Keratinocyte (primary cell): ENCODE data around the gene ATP13A3.
"Not testable (repeated sequence)": the region's sequence is repeated elsewhere in the genome, so short reads cannot be mapped to it uniquely, and the experiment has no call there.

ENCODE experiments used
- CTCF ChIP-seq, 3 experiments: IDR thresholded peaks in 1 of 3; conservative IDR thresholded peaks in 1 of 3; optimal IDR thresholded peaks in 1 of 3; 2 replicates in 2 of 3; 3 replicates in 1 of 3; pipeline versions ENCODE3 to v1.5.1; 2011; ENCODE audit warnings: low read length in 3 of 3, mild to moderate bottlenecking in 3 of 3, moderate library complexity in 2 of 3, control low read depth in 1 of 3, inconsistent platforms in 1 of 3; ENCODE audit not compliant: insufficient read depth in 2 of 3; ENCODE audit errors: extremely low read depth in 1 of 3
- EZH2 ChIP-seq: IDR thresholded peaks from one replicate; pipeline ENCODE4 v1.6.1; 2012; ENCODE audit warnings: inconsistent platforms, mild to moderate bottlenecking, low read length, moderate library complexity

DNA sequence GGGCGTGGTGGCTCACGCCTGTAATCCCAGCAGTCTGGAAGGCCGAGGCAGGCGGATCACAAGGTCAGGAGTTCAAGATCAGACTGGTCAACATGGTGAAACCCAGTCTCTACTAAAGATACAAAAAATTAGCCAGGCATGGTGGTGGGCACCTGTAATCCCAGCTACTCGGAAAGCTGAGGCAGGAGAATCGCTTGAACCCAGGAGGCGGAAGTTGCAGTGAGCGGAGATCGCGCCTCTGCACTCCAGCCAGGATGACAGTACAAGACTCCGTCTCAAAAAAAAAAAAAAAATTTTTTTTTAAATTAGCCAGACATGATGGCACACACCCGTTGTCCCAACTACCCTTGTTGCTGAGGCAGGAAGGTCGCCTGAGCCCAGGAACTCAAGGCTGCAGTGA lies 4.0 kb downstream of the ATP13A3 start:
- TF ChIP-seq EZH2; CTCF (optimal IDR thresholded peaks at IDR 0.05 in 1 of 3, IDR thresholded peaks at IDR 0.05 in 1 of 3, conservative IDR thresholded peaks at IDR 0.05 in 1 of 3; ENCODE audit: extremely low read depth in 1 of 3, insufficient read depth in 2 of 3, low read length in 3 of 3): not testable (repeated sequence)
